Smooth muscle cell (in vitro differentiated cells): Measurements from ENCODE around the gene CHI3L2. TPM values are rescaled to one million over a fixed set of nuclear protein-coding genes. Genes with fewer than 3 reads are reported as not detected.

Source experiments
- DNase-seq: peaks from one replicate; lab custom pipeline; 2025; ENCODE audit not compliant: unreplicated experiment; lab: John Stamatoyannopoulos, UW
- H2AFZ ChIP-seq: fragments of 200-600 bp; sonication (generic); 2 replicates; pipeline ENCODE4 v1.6.0; 2016; ENCODE audit warnings: antibody characterized with exemption, low read depth, mild to moderate bottlenecking
- H3F3A ChIP-seq: fragments of 200-600 bp; sonication (generic); 2 replicates; pipeline ENCODE4 v1.6.0; 2017; ENCODE audit warnings: antibody characterized with exemption, low read depth
- H3K27ac ChIP-seq: fragments of 200-600 bp; sonication (generic); 2 replicates; pipeline ENCODE4 v1.5.1; 2016; ENCODE audit warnings: low read depth, mild to moderate bottlenecking
- H3K27me3 ChIP-seq: fragments of 200-600 bp; sonication (generic); 2 replicates; pipeline ENCODE4 v1.6.1; 2016; ENCODE audit warnings: low read depth, mild to moderate bottlenecking
- H3K36me3 ChIP-seq: fragments of 200-600 bp; sonication (generic); 2 replicates; pipeline ENCODE4 v1.5.1; 2016; ENCODE audit warnings: low read depth
- H3K4me1 ChIP-seq: fragments of 200-600 bp; sonication (generic); 2 replicates; pipeline ENCODE4 v1.5.1; 2016; ENCODE audit warnings: low read depth
- H3K4me2 ChIP-seq: fragments of 200-600 bp; sonication (generic); 2 replicates; pipeline ENCODE4 v1.6.0; 2016; ENCODE audit warnings: mild to moderate bottlenecking
- H3K4me3 ChIP-seq: fragments of 200-600 bp; sonication (generic); 2 replicates; pipeline ENCODE4 v1.5.1; 2016; ENCODE audit warnings: mild to moderate bottlenecking
- H3K79me2 ChIP-seq: fragments of 200-600 bp; sonication (generic); 2 replicates; pipeline ENCODE4 v1.6.0; 2016; ENCODE audit warnings: low read depth, mild to moderate bottlenecking
- H3K9ac ChIP-seq: fragments of 200-600 bp; sonication (generic); 2 replicates; pipeline ENCODE4 v1.6.0; 2016; ENCODE audit warnings: low read depth
- H3K9me3 ChIP-seq: fragments of 200-600 bp; sonication (generic); replicated peaks from 2 replicates; pipeline ENCODE4 v1.5.1; 2016; ENCODE audit warnings: low read depth
- H4K20me1 ChIP-seq: fragments of 200-600 bp; sonication (generic); 2 replicates; pipeline ENCODE4 v1.6.0; 2016; ENCODE audit warnings: low read depth
- WGBS: methylation state at CpG from one replicate; pipeline ENCODE4 v1.1.7; 2016; ENCODE audit warnings: low lambda C conversion rate; 5-methylcytosine and 5-hydroxymethylcytosine counted together
- polyA plus RNA-seq: library from polyadenylated mRNA; unstranded; fragments of >200 nt; fragmentation: Nextera tagmentation; extraction: Ambion mirVana; gene quantifications from 2 replicates; pipeline ENCODE4 v1.2.1, GENCODE V29; 2016
- total RNA-seq: library from RNA; depleted of rRNA; stranded (reverse); fragments of >200 nt; gene quantifications from 2 replicates; pipeline ENCODE4 v1.2.3, GENCODE V29; 2014
- TF ChIP-seq, protein P1 (sequence below): fragments of 200-600 bp; sonication (generic); IDR thresholded peaks from 2 replicates; pipeline ENCODE4 v1.5.1; 2017; ENCODE audit warnings: borderline replicate concordance, mild to moderate bottlenecking, antibody characterized with exemption; ENCODE audit not compliant: insufficient read depth, poor library complexity, severe bottlenecking

CHI3L2 gene
- total and polyA plus RNA-seq, 2 experiments from 2014 or later, result 0.54 to 2.0 TPM

DNA sequence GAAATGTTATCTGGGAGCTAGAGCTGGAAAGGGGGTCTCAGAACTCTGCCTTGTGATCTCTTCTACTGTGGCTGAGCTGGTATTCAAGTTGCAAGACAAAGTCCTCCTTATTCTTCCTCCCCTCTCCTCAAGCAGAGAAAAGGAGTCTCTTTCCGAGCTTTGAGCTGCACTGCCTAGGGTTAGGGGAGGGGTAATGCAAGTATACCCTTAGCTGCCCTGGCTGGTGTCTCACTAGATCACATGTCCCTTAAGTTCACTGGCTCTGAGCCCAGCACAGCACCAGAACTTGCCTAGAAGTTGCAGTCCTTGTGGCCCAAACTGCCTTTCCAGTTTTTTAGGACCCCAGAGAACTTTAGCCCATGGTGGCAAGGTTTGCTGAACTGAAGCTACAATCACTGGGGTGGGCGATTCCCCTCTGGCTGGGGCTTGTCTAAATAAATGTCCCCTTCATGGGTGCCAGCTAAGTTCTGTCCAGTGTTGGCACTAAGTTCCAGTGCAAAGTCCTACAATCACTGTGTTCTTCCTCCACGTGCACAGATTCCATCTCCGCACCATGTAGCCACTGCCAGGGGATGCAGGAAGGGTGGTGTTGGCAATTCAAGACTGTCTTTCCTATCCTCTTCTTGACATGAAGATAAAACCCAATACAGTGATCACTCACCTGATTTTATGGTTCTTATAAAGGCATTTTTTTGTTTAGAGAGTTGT, 40.4 kb downstream of the CHI3L2 start:
- Histone ChIP-seq H3K36me3 (no peaks in the 10 kb centered on the region), H4K20me1 (no peaks in the 10 kb centered on the region), H3K4me3 (no peak overlapping the region), H3K4me1 (peaks cover 5% of the 10 kb centered on the region), H3K79me2 (no peaks in the 10 kb centered on the region), H3K27ac (no peak overlapping the region), H3K27me3 (no peaks in the 10 kb centered on the region), H3K9ac (no peak overlapping the region), H3F3A (no peaks in the 10 kb centered on the region), H3K4me2 (no peak overlapping the region), H3K9me3 (no peaks in the 10 kb centered on the region), H2AFZ (no peak overlapping the region)
- DNase-seq, result no peak
- TF ChIP-seq, protein P1, sequence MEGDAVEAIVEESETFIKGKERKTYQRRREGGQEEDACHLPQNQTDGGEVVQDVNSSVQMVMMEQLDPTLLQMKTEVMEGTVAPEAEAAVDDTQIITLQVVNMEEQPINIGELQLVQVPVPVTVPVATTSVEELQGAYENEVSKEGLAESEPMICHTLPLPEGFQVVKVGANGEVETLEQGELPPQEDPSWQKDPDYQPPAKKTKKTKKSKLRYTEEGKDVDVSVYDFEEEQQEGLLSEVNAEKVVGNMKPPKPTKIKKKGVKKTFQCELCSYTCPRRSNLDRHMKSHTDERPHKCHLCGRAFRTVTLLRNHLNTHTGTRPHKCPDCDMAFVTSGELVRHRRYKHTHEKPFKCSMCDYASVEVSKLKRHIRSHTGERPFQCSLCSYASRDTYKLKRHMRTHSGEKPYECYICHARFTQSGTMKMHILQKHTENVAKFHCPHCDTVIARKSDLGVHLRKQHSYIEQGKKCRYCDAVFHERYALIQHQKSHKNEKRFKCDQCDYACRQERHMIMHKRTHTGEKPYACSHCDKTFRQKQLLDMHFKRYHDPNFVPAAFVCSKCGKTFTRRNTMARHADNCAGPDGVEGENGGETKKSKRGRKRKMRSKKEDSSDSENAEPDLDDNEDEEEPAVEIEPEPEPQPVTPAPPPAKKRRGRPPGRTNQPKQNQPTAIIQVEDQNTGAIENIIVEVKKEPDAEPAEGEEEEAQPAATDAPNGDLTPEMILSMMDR, result no peak
- WGBS, result 78% methylated on average over 4 of the region's 4 CpGs

- no peaks in the 10 kb centered on the region for H4K20me1 ChIP-seq
- H2AFZ ChIP-seq, result no peak overlapping the region
- no peaks in the 10 kb centered on the region for H3K9me3 ChIP-seq
- no peak overlapping the region for H3K27ac ChIP-seq
- no peak for DNase-seq
- H3K4me1 ChIP-seq, result peaks cover 5% of the 10 kb centered on the region
- H3K27me3 ChIP-seq, result no peaks in the 10 kb centered on the region
- H3K79me2 ChIP-seq, result no peaks in the 10 kb centered on the region
- 88% methylated on average over 4 of the region's 4 CpGs for WGBS
- no peak overlapping the region for H3K4me2 ChIP-seq
- TF ChIP-seq, protein P1, result no peak
- no peak overlapping the region for H3K9ac ChIP-seq
- H3K4me3 ChIP-seq, result no peak overlapping the region
- H3F3A ChIP-seq, result no peaks in the 10 kb centered on the region
- H3K36me3 ChIP-seq, result no peaks in the 10 kb centered on the region
These were observed 42.4 kb downstream of the CHI3L2 start for GRCh38 chr1:111269825-111270406.

GRCh38 chr1:111270771-111271463, 43.4 kb downstream of the CHI3L2 start:
- Histone ChIP-seq H3K4me2 (no peak overlapping the region), H3K4me1 (peaks cover 5% of the 10 kb centered on the region), H3K27me3 (no peaks in the 10 kb centered on the region), H3K9me3 (no peaks in the 10 kb centered on the region), H3K9ac (no peak overlapping the region), H4K20me1 (no peaks in the 10 kb centered on the region), H3K79me2 (no peaks in the 10 kb centered on the region), H3K4me3 (no peak overlapping the region), H3K27ac (no peak overlapping the region), H3F3A (no peaks in the 10 kb centered on the region), H3K36me3 (no peaks in the 10 kb centered on the region), H2AFZ (no peak overlapping the region)
- TF ChIP-seq, protein P1, result no peak
- WGBS, result 96% methylated on average over 40 of the region's 40 CpGs
- no peak for DNase-seq
